H1 (cell line): ENCODE results near the gene LINC01488. TPM values are rescaled to one million over a fixed set of nuclear protein-coding genes. Genes with fewer than 3 reads are reported as not detected.

Experiments
- CTCF ChIA-PET: fragments of 300-600 bp; sonication (Branson Sonifier 250); formaldehyde crosslinking; loops from one replicate; lab custom pipeline; 2021; ENCODE audit not compliant: partially characterized antibody; lab: Charles Lee
- POLR2A ChIA-PET: fragments of 300-600 bp; sonication (Branson Sonifier 250); formaldehyde crosslinking; loops from one replicate; lab custom pipeline; 2021; ENCODE audit warnings: inconsistent platforms; ENCODE audit not compliant: partially characterized antibody; lab: Charles Lee
- DNase-seq, 2 experiments: peaks; one replicate each; pipeline versions ENCODE4 v3.0.0 to v3.0.0-alpha.2; 2010 to 2022; ENCODE audit warnings: low spot score in 2 of 2, low read depth in 1 of 2, mixed read lengths in 1 of 2
- FAIRE-seq: peaks from 2 replicates; lab custom pipeline; 2011; peaks lifted over from hg19 to GRCh38; lab: Jason Lieb, UNC
- H2AFZ ChIP-seq: 2 replicates; pipeline ENCODE4 v1.8.1; 2012; ENCODE audit warnings: low read length, inconsistent platforms
- H2AK5ac ChIP-seq: 2 replicates; pipeline ENCODE4 v1.6.1; 2013; ENCODE audit warnings: low read depth, low read length
- H2BK120ac ChIP-seq: replicated peaks from 2 replicates; pipeline ENCODE3; 2013; ENCODE audit warnings: low read depth, low read length, inconsistent platforms
- H2BK12ac ChIP-seq: 2 replicates; pipeline ENCODE4 v1.6.1; 2013; ENCODE audit warnings: low read depth, low read length
- H2BK15ac ChIP-seq: 2 replicates; pipeline ENCODE4 v1.6.1; 2013; ENCODE audit warnings: low read length
- H2BK20ac ChIP-seq: 2 replicates; pipeline ENCODE4 v1.6.1; 2013; ENCODE audit warnings: low read length
- H2BK5ac ChIP-seq: 2 replicates; pipeline ENCODE4 v1.6.1; 2013; ENCODE audit warnings: low read depth, low read length
- H3K14ac ChIP-seq: 2 replicates; pipeline ENCODE4 v1.6.1; 2013; ENCODE audit warnings: inconsistent platforms; ENCODE audit not compliant: insufficient read length
- H3K18ac ChIP-seq: 2 replicates; pipeline ENCODE4 v1.6.1; 2013; ENCODE audit warnings: low read length; ENCODE audit errors: extremely low read depth
- H3K23ac ChIP-seq: 2 replicates; pipeline ENCODE4 v1.6.1; 2013; ENCODE audit warnings: inconsistent platforms; ENCODE audit not compliant: insufficient read length
- H3K23me2 ChIP-seq: 2 replicates; pipeline ENCODE4 v1.6.1; 2013; ENCODE audit warnings: low read depth, low read length
- H3K27ac ChIP-seq: 2 replicates; pipeline ENCODE4 v1.6.1; 2011; ENCODE audit warnings: low read depth, low read length, inconsistent platforms
- H3K27me3 ChIP-seq, 4 experiments: replicated peaks in 1 of 4; 1 replicate in 1 of 4; 2 replicates in 3 of 4; pipeline versions ENCODE4 v1.6.1 to v1.8.1; 2011 to 2013; ENCODE audit warnings: low read length in 3 of 4, mild to moderate bottlenecking in 3 of 4, inconsistent platforms in 2 of 4, mixed read lengths in 2 of 4, moderate library complexity in 1 of 4; ENCODE audit not compliant: control insufficient read depth in 3 of 4, insufficient read depth in 3 of 4; ENCODE audit errors: extremely low read depth in 1 of 4
- H3K36me3 ChIP-seq, 4 experiments: 2 replicates each; pipeline versions ENCODE4 v1.6.1 to v1.8.1; 2011 to 2013; ENCODE audit warnings: mild to moderate bottlenecking in 4 of 4, low read length in 3 of 4, moderate library complexity in 2 of 4, control low read depth in 1 of 4, inconsistent platforms in 1 of 4; ENCODE audit not compliant: insufficient read depth in 4 of 4, control insufficient read depth in 2 of 4
- H3K4ac ChIP-seq: replicated peaks from 2 replicates; pipeline ENCODE3; 2013; ENCODE audit warnings: low read length, low read depth, mixed read lengths, inconsistent platforms; ENCODE audit not compliant: insufficient read length
- H3K4me1 ChIP-seq, 4 experiments: replicated peaks in 1 of 4; 1 replicate in 1 of 4; 2 replicates in 3 of 4; pipeline versions ENCODE4 v1.6.1 to v1.8.1; 2011 to 2013; ENCODE audit warnings: low read length in 3 of 4, inconsistent platforms in 2 of 4, mixed read lengths in 1 of 4; ENCODE audit not compliant: insufficient read depth in 4 of 4, control insufficient read depth in 3 of 4
- H3K4me2 ChIP-seq, 2 experiments: 2 replicates each; pipeline versions ENCODE4 v1.6.1 to v1.8.1; 2011 to 2013; ENCODE audit warnings: low read depth in 2 of 2, low read length in 2 of 2, control low read depth in 1 of 2, inconsistent platforms in 1 of 2, mild to moderate bottlenecking in 1 of 2; ENCODE audit not compliant: insufficient read depth in 1 of 2
- H3K4me3 ChIP-seq, 4 experiments: fragments of 200-600, 300-600 bp in 1 of 4; sonication (generic), shearing (Covaris generic), sonication (Bioruptor Twin) in 1 of 4; 2 replicates each; pipeline versions ENCODE4 v1.5.1 to v1.8.1; 2011 to 2016; ENCODE audit warnings: low read length in 4 of 4, low read depth in 3 of 4, control low read depth in 2 of 4, inconsistent platforms in 2 of 4, mild to moderate bottlenecking in 2 of 4, mixed read lengths in 1 of 4, moderate library complexity in 1 of 4; ENCODE audit not compliant: insufficient read depth in 2 of 4; ENCODE audit errors: extremely low read depth in 1 of 4
- H3K56ac ChIP-seq: replicated peaks from 2 replicates; pipeline ENCODE3; 2013; ENCODE audit warnings: low read depth, mild to moderate bottlenecking, mixed read lengths, low read length, inconsistent platforms; ENCODE audit not compliant: insufficient read length
- H3K79me1 ChIP-seq: 2 replicates; pipeline ENCODE4 v1.6.1; 2013; ENCODE audit warnings: low read depth, low read length, control low read depth
- H3K79me2 ChIP-seq, 2 experiments: 2 replicates each; pipeline versions ENCODE4 v1.6.1 to v1.8.1; 2012 to 2013; ENCODE audit warnings: low read length in 2 of 2, mild to moderate bottlenecking in 2 of 2, inconsistent platforms in 1 of 2; ENCODE audit not compliant: insufficient read depth in 2 of 2, control insufficient read depth in 1 of 2
- H3K9ac ChIP-seq, 4 experiments: replicated peaks in 1 of 4; 1 replicate in 1 of 4; 2 replicates in 3 of 4; pipeline versions ENCODE4 v1.6.1 to v1.8.1; 2011 to 2013; ENCODE audit warnings: low read depth in 3 of 4, low read length in 3 of 4, control low read depth in 2 of 4, mild to moderate bottlenecking in 2 of 4, moderate library complexity in 2 of 4, inconsistent platforms in 1 of 4; ENCODE audit errors: extremely low read depth in 1 of 4
- H3K9me3 ChIP-seq, 2 experiments: 2 replicates each; pipeline versions ENCODE4 v1.6.1 to v1.8.1; 2012 to 2013; ENCODE audit warnings: mild to moderate bottlenecking in 2 of 2, moderate library complexity in 2 of 2, control low read depth in 1 of 2, inconsistent platforms in 1 of 2, low read depth in 1 of 2, low read length in 1 of 2, mixed read lengths in 1 of 2; ENCODE audit not compliant: insufficient read depth in 2 of 2
- H4K20me1 ChIP-seq, 2 experiments: replicated peaks in 1 of 2; 2 replicates each; pipeline versions ENCODE3 to v1.8.1; 2011 to 2013; ENCODE audit warnings: inconsistent platforms in 2 of 2, low read length in 2 of 2, mild to moderate bottlenecking in 1 of 2; ENCODE audit not compliant: insufficient read depth in 2 of 2, control insufficient read depth in 1 of 2
- H4K5ac ChIP-seq: 2 replicates; pipeline ENCODE4 v1.6.1; 2013; ENCODE audit warnings: low read length, low read depth, mixed read lengths, inconsistent platforms; ENCODE audit not compliant: insufficient read length
- H4K8ac ChIP-seq: 2 replicates; pipeline ENCODE4 v1.8.0; 2013; ENCODE audit warnings: mild to moderate bottlenecking, moderate library complexity, low read length, inconsistent platforms; ENCODE audit not compliant: insufficient read depth; ENCODE audit errors: extremely low read depth
- H4K91ac ChIP-seq: replicated peaks from 2 replicates; pipeline ENCODE3; 2013; ENCODE audit warnings: low read length, mixed read lengths, inconsistent platforms; ENCODE audit not compliant: insufficient read length
- CEBPB ChIP-seq: IDR thresholded peaks from 2 replicates; pipeline ENCODE4 v1.6.1; 2012; ENCODE audit warnings: low read depth, low read length
- EP300 ChIP-seq, 2 experiments: IDR thresholded peaks; 1 replicate in 1 of 2; 2 replicates in 1 of 2; pipeline ENCODE4 v1.6.1; 2011 to 2012; ENCODE audit warnings: low read depth in 2 of 2, low read length in 2 of 2, mild to moderate bottlenecking in 2 of 2, borderline replicate concordance in 1 of 2, inconsistent platforms in 1 of 2, moderate library complexity in 1 of 2
- FOSL1 ChIP-seq: IDR thresholded peaks from 2 replicates; pipeline ENCODE4 v1.6.1; 2011; ENCODE audit warnings: mild to moderate bottlenecking, low read depth, low read length, moderate library complexity; ENCODE audit not compliant: insufficient read depth
- POLR2AphosphoS5 ChIP-seq: IDR thresholded peaks from 2 replicates; pipeline ENCODE4 v1.6.1; 2011; ENCODE audit warnings: low read depth, low read length
- SP2 ChIP-seq: IDR thresholded peaks from 2 replicates; pipeline ENCODE4 v1.6.1; 2012; ENCODE audit warnings: mild to moderate bottlenecking, low read length, inconsistent platforms
- SRF ChIP-seq: IDR thresholded peaks from 2 replicates; pipeline ENCODE4 v1.6.1; 2011; ENCODE audit warnings: mild to moderate bottlenecking, low read depth, low read length, moderate library complexity
- TCF12 ChIP-seq: IDR thresholded peaks from 2 replicates; pipeline ENCODE4 v1.6.1; 2011; ENCODE audit warnings: low read depth, mild to moderate bottlenecking, low read length
- WGBS, 2 experiments: shearing (Covaris generic) in 1 of 2; methylation state at CpG; one replicate each; pipeline versions ENCODE4 v1.1.6 to v1.1.7; 2013 to 2015; ENCODE audit warnings: low lambda C conversion rate in 2 of 2, mixed read lengths in 2 of 2, inconsistent platforms in 1 of 2, low coverage in 1 of 2, missing lambda C conversion rate in 1 of 2; ENCODE audit not compliant: insufficient replicate concordance in 2 of 2, insufficient coverage in 1 of 2, insufficient read length in 1 of 2; ENCODE audit errors: extremely low coverage in 1 of 2, missing lambda C conversion rate in 1 of 2; 5-methylcytosine and 5-hydroxymethylcytosine counted together
- polyA plus RNA-seq, 7 experiments: library from polyadenylated mRNA; depleted of rRNA in 3 of 7; stranded (reverse) in 5 of 7; unstranded in 2 of 7; fragments of >200 nt in 5 of 7; fragments of 200-250 nt in 2 of 7; gene quantifications; 1 replicate in 5 of 7; 2 replicates in 1 of 7; 4 replicates in 1 of 7; pipeline versions ENCODE4 v1.2.1 to v1.2.3, GENCODE V29; 2011 to 2013; ENCODE audit warnings: missing spikeins in 2 of 7, mixed read lengths in 2 of 7
- total RNA-seq: library from RNA; stranded (reverse); fragmentation: NEBNext Ultra II Directional; extraction: Animal tissue kit (Norgen Biotek cat#: 25700); gene quantifications from 2 replicates; pipeline ENCODE4 v1.2.1, GENCODE V29; 2021
- TF ChIP-seq, protein P1 (sequence below): IDR thresholded peaks from 2 replicates; pipeline ENCODE4 v1.6.1; 2011; ENCODE audit warnings: low read depth, mild to moderate bottlenecking, low read length; ENCODE audit not compliant: insufficient read depth
- TF ChIP-seq, protein P2 (sequence below): IDR thresholded peaks from 2 replicates; pipeline ENCODE4 v1.6.1; 2012; ENCODE audit warnings: low read length, inconsistent platforms

The LINC01488 gene
- total and polyA plus RNA-seq, 2 of the 8 experiments (the other 6 are each of a cell fraction or from before 2014, with no cell fraction given) = not detected

DNA sequence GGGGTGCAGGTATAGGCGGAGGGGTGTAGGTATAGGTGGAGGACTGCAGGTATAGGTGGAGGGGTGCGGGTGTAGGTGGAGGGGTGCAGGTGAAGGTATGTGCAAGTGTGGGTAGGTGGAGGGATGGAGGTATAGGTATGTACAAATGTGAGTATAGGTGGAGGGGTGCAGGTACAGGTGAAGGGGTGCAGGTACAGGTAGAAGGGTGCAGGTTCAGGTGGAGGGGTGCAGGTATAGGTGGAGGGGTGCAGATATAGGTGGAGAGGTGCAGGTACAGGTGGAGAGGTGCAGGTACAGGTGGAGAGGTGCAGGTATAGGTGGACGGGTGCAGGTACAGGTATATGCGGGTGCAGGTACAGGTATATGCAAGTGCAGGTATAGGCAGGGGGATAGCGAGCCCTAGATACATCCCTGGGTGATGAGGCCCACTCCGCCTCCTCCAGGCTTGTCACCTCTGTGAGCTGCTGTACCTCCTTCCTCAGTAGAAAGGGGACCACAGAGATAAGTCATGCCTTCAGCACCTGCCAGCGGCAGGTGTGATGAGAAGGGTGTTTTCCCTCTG lies 17.2 kb downstream of the LINC01488 start:
- Histone ChIP-seq H3K36me3 (no peaks in the 10 kb centered on the region), H3K18ac (no peak overlapping the region), H3K23me2 (peaks cover 3% of the 10 kb centered on the region; the same call in 1 of the 2 replicates), H4K5ac (no peak overlapping the region), H3K4me2 (no peak overlapping the region), H4K91ac (no peak overlapping the region), H2BK15ac (0 out of 2 replicates have a peak overlapping the region, but pooled peaks have one; percentile 29), H3K27me3 (no peaks in the 10 kb centered on the region; a peak in 1 of 7 replicates), H2BK5ac (no peak overlapping the region), H2BK120ac (no peak overlapping the region), H2BK12ac (no peak overlapping the region), H2BK20ac (no peak overlapping the region), H3K79me1 (no peaks in the 10 kb centered on the region), H3K4ac (no peak overlapping the region), H2AK5ac (no peak overlapping the region), H3K4me3 (no peak overlapping the region), H3K9me3 (no peaks in the 10 kb centered on the region), H3K23ac (no peak overlapping the region), H3K27ac (no peak overlapping the region), H3K56ac (no peak overlapping the region), H3K9ac (no peak overlapping the region), H4K8ac (no peak overlapping the region; the same call in 1 of the 2 replicates), H3K79me2 (no peaks in the 10 kb centered on the region), H4K20me1 (no peaks in the 10 kb centered on the region), H2AFZ (no peak overlapping the region), H3K4me1 (peaks cover 0 to 3% (median under 1%) of the 10 kb centered on the region in 4 experiments; a peak in 1 of 7 replicates), H3K14ac (no peak overlapping the region)
- WGBS, 2 experiments = 96% methylated on average over 7 of the region's 7 CpGs; no CpG with 5 or more reads in 1 of the 2 experiments
- CTCF ChIA-PET = no interaction called here
- DNase-seq = no peak
- POLR2A ChIA-PET = interaction anchor here (1.1 kb wide), 1 partner anchor 23 kb away, joined by 3 read pairs; no protein-coding TSS in a partner anchor
- no peak for FAIRE-seq
- TF ChIP-seq EP300 (IDR thresholded peaks at IDR 0.05; ENCODE audit: borderline replicate concordance in 1 of 2, low read depth in 2 of 2, low read length in 2 of 2) = no peak
- TF ChIP-seq SP2 = no peak
- TF ChIP-seq SRF = no peak
- TF ChIP-seq, protein P1, sequence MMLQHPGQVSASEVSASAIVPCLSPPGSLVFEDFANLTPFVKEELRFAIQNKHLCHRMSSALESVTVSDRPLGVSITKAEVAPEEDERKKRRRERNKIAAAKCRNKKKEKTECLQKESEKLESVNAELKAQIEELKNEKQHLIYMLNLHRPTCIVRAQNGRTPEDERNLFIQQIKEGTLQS = no peak
- TF ChIP-seq, protein P2, sequence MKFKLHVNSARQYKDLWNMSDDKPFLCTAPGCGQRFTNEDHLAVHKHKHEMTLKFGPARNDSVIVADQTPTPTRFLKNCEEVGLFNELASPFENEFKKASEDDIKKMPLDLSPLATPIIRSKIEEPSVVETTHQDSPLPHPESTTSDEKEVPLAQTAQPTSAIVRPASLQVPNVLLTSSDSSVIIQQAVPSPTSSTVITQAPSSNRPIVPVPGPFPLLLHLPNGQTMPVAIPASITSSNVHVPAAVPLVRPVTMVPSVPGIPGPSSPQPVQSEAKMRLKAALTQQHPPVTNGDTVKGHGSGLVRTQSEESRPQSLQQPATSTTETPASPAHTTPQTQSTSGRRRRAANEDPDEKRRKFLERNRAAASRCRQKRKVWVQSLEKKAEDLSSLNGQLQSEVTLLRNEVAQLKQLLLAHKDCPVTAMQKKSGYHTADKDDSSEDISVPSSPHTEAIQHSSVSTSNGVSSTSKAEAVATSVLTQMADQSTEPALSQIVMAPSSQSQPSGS = no peak
- TF ChIP-seq POLR2AphosphoS5 = no peak
- TF ChIP-seq TCF12 = no peak
- no peak for TF ChIP-seq FOSL1
- no peak for TF ChIP-seq CEBPB
